Tibial artery (tissue), 4 donors: Measurements from ENCODE around the gene TLL2.

Source experiments
- DNase-seq, 2 donors: peaks; one replicate each; pipeline ENCODE4 v3.0.0-alpha.2; 2019
- H3K27ac ChIP-seq, 2 donors: fragments of 200-600 bp; sonication (generic) in 1 of 2; 1 replicate in 1 of 2; 2 replicates in 1 of 2; pipeline ENCODE4 v1.5.1; 2018 to 2019; ENCODE audit warnings: mild to moderate bottlenecking in 1 of 2
- H3K27me3 ChIP-seq, 2 donors: fragments of 200-600 bp; sonication (generic) in 1 of 2; one replicate each; pipeline versions ENCODE4 v1.5.1 to v1.6.0; 2016 to 2019
- H3K36me3 ChIP-seq, 3 donors: fragments of 200-600 bp; sonication (generic) in 2 of 3; one replicate each; pipeline ENCODE4 v1.5.1; 2016 to 2019; ENCODE audit warnings: mild to moderate bottlenecking in 2 of 3
- H3K4me1 ChIP-seq, 4 donors: fragments of 200-600 bp; sonication (generic) in 2 of 4; 1 replicate in 3 of 4; 2 replicates in 1 of 4; pipeline ENCODE4 v1.5.1; 2016 to 2019
- H3K4me3 ChIP-seq, 2 donors: fragments of 200-600 bp; sonication (generic) in 1 of 2; 1 replicate in 1 of 2; 2 replicates in 1 of 2; pipeline ENCODE4 v1.5.1; 2018 to 2019; ENCODE audit warnings: mild to moderate bottlenecking in 2 of 2
- H3K9me3 ChIP-seq, 3 donors: fragments of 200-600 bp; sonication (generic) in 1 of 3; one replicate each; pipeline ENCODE4 v1.5.1; 2016 to 2019
- CTCF ChIP-seq, 2 experiments: fragments of 200-600 bp in 1 of 2; fragments of 450-650 bp in 1 of 2; IDR thresholded peaks; one replicate each; pipeline ENCODE4 v1.5.1; 2017 to 2019; ENCODE audit warnings: antibody characterized with exemption in 2 of 2, mild to moderate bottlenecking in 1 of 2, moderate library complexity in 1 of 2
- intact Hi-C: fragments of 100-400 bp; cut with DNase I; formaldehyde crosslinking; loops from one replicate; pipeline ENCODE4 v1.15.0; 2023; ENCODE audit warnings: low total_unique reads

TLL2 gene

GRCh38 chr10:96441987-96442643, 71.6 kb downstream of the TLL2 start:
- DNase-seq = no peak
- Histone ChIP-seq H3K27me3 (peaks cover 0 to 13% of the 10 kb centered on the region in 2 donors), H3K4me3 (no peak overlapping the region), H3K36me3 (no peaks in the 10 kb centered on the region), H3K27ac (no peak overlapping the region), H3K9me3 (no peaks in the 10 kb centered on the region), H3K4me1 (no peaks in the 10 kb centered on the region)
- no peak for TF ChIP-seq CTCF (IDR thresholded peaks at IDR 0.05)
- intact Hi-C loops = no loop called here

- H3K27ac ChIP-seq = no peak overlapping the region
- DNase-seq = no peak
- H3K4me3 ChIP-seq = no peak overlapping the region
- peaks cover 0 to 13% of the 10 kb centered on the region in 2 donors for H3K27me3 ChIP-seq
- no peak for TF ChIP-seq CTCF (IDR thresholded peaks at IDR 0.05)
- intact Hi-C loops = no loop called here
- H3K4me1 ChIP-seq = no peaks in the 10 kb centered on the region
- no peaks in the 10 kb centered on the region for H3K9me3 ChIP-seq
- H3K36me3 ChIP-seq = no peaks in the 10 kb centered on the region
Measured at GRCh38 chr10:96441322-96441885, 72.3 kb downstream of the TLL2 start.

- peaks cover 0 to 13% of the 10 kb centered on the region in 2 donors for H3K27me3 ChIP-seq
- H3K4me1 ChIP-seq = no peaks in the 10 kb centered on the region
- DNase-seq = no peak
- H3K4me3 ChIP-seq = no peak overlapping the region
- H3K27ac ChIP-seq = no peak overlapping the region
- intact Hi-C loops = no loop called here
- H3K36me3 ChIP-seq = no peaks in the 10 kb centered on the region
- no peak for TF ChIP-seq CTCF (IDR thresholded peaks at IDR 0.05)
- no peaks in the 10 kb centered on the region for H3K9me3 ChIP-seq
Measured at GRCh38 chr10:96440361-96441292, 73.1 kb downstream of the TLL2 start.

- Histone ChIP-seq H3K4me3 (no peak overlapping the region), H3K9me3 (no peaks in the 10 kb centered on the region), H3K36me3 (no peaks in the 10 kb centered on the region), H3K27ac (no peak overlapping the region), H3K4me1 (no peaks in the 10 kb centered on the region), H3K27me3 (peaks cover 0 to 13% of the 10 kb centered on the region in 2 donors)
- no peak for TF ChIP-seq CTCF (IDR thresholded peaks at IDR 0.05)
- intact Hi-C loops = no loop called here
- no peak for DNase-seq
Measured at GRCh38 chr10:96439725-96440124, 74.0 kb downstream of the TLL2 start.

- intact Hi-C loops = no loop called here
- Histone ChIP-seq H3K9me3 (no peaks in the 10 kb centered on the region), H3K4me1 (no peaks in the 10 kb centered on the region), H3K4me3 (no peak overlapping the region), H3K36me3 (no peaks in the 10 kb centered on the region), H3K27ac (no peak overlapping the region), H3K27me3 (no peaks in the 10 kb centered on the region)
- DNase-seq = no peak
- no peak for TF ChIP-seq CTCF (IDR thresholded peaks at IDR 0.05)
Measured at GRCh38 chr10:96436035-96436434, 77.7 kb downstream of the TLL2 start.
